ENCODE results near the gene HES4. TPM values are rescaled to one million over a fixed set of nuclear protein-coding genes. Genes with fewer than 3 reads are reported as not detected.
A peak's percentile ranks its signal among the peaks of the same experiment; 100 is the strongest.

The HES4 gene
- total RNA-seq, 1 donor from 2014 or later: 137 TPM

- H3K27me3 Mint-ChIP-seq (ENCODE audit: low read depth): no peaks in the 10 kb centered on the region
- H3K27ac Mint-ChIP-seq (ENCODE audit: unreplicated experiment): no peak overlapping the region
- peaks cover 32% of the 10 kb centered on the region for H3K4me1 Mint-ChIP-seq (ENCODE audit: low read depth)
- H3K4me3 Mint-ChIP-seq (ENCODE audit: unreplicated experiment): peak overlapping the region; percentile 76
- no peak for DNase-seq (ENCODE audit: low spot score)
- H3K36me3 Mint-ChIP-seq (ENCODE audit: low read depth): peaks cover 2% of the 10 kb centered on the region
- H3K9me3 Mint-ChIP-seq (ENCODE audit: low read depth): no peaks in the 10 kb centered on the region
- TF ChIP-seq CTCF (IDR thresholded peaks at IDR 0.05): no peak
These were observed 22.6 kb upstream of the HES4 start for GRCh38 chr1:1022302-1023009.

- Mint-ChIP-seq H3K36me3 (ENCODE audit: low read depth) (no peaks in the 10 kb centered on the region), H3K4me3 (ENCODE audit: unreplicated experiment) (peak overlapping the region; percentile 76), H3K27me3 (ENCODE audit: low read depth) (no peaks in the 10 kb centered on the region), H3K9me3 (ENCODE audit: low read depth) (no peaks in the 10 kb centered on the region), H3K27ac (ENCODE audit: unreplicated experiment) (no peak overlapping the region), H3K4me1 (ENCODE audit: low read depth) (peaks cover 32% of the 10 kb centered on the region)
- no peak for DNase-seq (ENCODE audit: low spot score)
- no peak for TF ChIP-seq CTCF (IDR thresholded peaks at IDR 0.05)
These were observed 22.0 kb upstream of the HES4 start for GRCh38 chr1:1021920-1022259.

GRCh38 chr1:1021010-1021919 lies 21.4 kb upstream of the HES4 start:
- H3K4me3 Mint-ChIP-seq (ENCODE audit: unreplicated experiment): peak overlapping the region; percentile 76
- peak overlapping the region; percentile 66 for H3K27ac Mint-ChIP-seq (ENCODE audit: unreplicated experiment)
- TF ChIP-seq CTCF (IDR thresholded peaks at IDR 0.05): no peak
- H3K36me3 Mint-ChIP-seq (ENCODE audit: low read depth): no peaks in the 10 kb centered on the region
- no peaks in the 10 kb centered on the region for H3K9me3 Mint-ChIP-seq (ENCODE audit: low read depth)
- H3K27me3 Mint-ChIP-seq (ENCODE audit: low read depth): no peaks in the 10 kb centered on the region
- peaks cover 32% of the 10 kb centered on the region for H3K4me1 Mint-ChIP-seq (ENCODE audit: low read depth)
- no peak for DNase-seq (ENCODE audit: low spot score)

- no peak for DNase-seq (ENCODE audit: low spot score)
- Mint-ChIP-seq H3K27me3 (ENCODE audit: low read depth) (no peaks in the 10 kb centered on the region), H3K27ac (ENCODE audit: unreplicated experiment) (no peak overlapping the region), H3K4me1 (ENCODE audit: low read depth) (peaks cover 28% of the 10 kb centered on the region), H3K4me3 (ENCODE audit: unreplicated experiment) (peak overlapping the region; percentile 76), H3K9me3 (ENCODE audit: low read depth) (no peaks in the 10 kb centered on the region), H3K36me3 (ENCODE audit: low read depth) (no peaks in the 10 kb centered on the region)
- no peak for TF ChIP-seq CTCF (IDR thresholded peaks at IDR 0.05)
These were observed 20.6 kb upstream of the HES4 start for GRCh38 chr1:1020415-1021009.

- Mint-ChIP-seq H3K27ac (ENCODE audit: unreplicated experiment) (peak within 1 kb of the TSS; percentile 66), H3K27me3 (ENCODE audit: low read depth) (no peaks in the 10 kb centered on the region), H3K9me3 (ENCODE audit: low read depth) (no peaks in the 10 kb centered on the region), H3K36me3 (ENCODE audit: low read depth) (no peaks in the 10 kb centered on the region), H3K4me3 (ENCODE audit: unreplicated experiment) (peak within 1 kb of the TSS; percentile 76), H3K4me1 (ENCODE audit: low read depth) (peaks cover 28% of the 10 kb centered on the region)
- DNase-seq (ENCODE audit: low spot score): no peak
- no peak for TF ChIP-seq CTCF (IDR thresholded peaks at IDR 0.05)
These were observed 20.1 kb upstream of the HES4 start, which contains the start of gene AGRN for GRCh38 chr1:1020000-1020404. TSS of gene AGRN (plus strand) at chr1:1020120. CDS start at chr1:1020173, 53 bp downstream.
